ENCODE data around the gene KAZN.

Gene KAZN

DNA sequence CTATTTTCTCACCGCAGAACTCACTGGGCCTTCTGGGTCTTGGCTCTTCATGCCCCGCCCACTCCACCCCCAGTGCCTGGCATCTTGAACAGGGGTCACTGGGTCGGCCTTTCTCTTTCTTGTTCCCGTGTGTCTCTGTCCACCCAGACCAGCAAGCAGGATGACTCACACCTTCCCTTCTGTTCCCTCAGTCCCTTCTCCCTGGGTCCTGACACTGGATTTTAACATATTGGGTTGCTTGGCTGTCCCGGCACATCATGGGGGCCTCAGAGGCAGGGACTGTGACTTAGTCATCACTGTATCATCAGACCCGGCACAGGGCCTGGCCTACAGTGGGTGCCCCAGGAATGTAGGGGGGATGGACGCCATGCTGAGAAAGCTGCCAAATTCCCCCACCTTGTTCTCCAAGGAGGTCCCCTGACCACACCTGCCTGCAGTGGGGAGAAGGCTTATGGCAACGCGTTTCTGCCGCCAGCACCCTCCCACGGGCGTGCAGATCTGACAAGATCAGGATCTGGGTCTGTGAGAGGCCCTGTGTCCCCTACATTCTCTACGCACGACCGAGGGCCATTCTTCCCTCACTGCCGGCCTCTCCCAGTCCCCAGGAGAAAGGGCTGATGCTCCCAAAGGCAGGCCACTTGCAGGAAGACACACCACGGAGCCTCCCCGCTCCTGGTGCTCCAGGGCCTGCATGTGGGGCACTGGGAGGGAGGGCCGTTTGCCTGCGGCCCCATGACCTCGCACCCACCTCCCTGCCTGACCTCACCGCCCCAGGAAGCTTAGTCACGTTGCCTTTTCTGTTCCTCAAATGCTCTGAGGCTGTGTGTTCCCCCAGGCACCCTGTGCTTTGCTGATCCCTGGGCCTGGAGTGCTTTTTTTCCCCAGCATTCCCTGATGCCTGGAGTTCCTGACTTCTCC lies 397.9 kb downstream of the KAZN start:
- DNase-seq, result no peak

DNA sequence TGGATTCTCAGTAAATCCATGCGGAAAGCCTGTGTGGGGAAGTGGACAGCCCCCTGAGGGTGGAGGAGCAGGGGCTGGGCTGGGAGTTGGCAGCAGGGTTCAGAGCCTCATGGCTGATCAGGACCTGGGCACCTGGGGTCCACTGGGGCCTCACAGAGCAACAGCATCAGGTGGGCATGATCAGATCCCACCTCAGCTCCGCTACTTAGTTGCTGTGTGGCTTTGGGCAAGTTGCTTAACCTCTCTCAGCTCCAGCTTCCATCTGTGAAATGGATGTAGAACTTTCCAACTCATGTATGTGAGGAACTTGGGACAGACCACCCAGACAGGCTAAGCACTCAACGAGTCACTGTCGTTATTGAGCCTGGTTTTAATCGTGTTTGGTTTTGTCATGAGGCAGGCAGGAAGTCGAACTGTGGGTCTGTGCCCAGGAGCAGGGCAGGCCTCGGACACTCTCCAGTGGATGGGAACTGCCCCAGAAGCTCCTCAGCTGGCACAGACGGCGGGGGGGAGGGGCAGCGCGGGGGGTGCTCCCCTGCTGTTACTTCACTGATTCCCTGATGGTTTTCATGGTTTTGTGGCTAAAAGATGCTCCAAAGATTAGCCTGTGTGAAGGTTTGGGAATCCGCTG lies 399.3 kb downstream of the KAZN start:
- no peak for DNase-seq

DNA sequence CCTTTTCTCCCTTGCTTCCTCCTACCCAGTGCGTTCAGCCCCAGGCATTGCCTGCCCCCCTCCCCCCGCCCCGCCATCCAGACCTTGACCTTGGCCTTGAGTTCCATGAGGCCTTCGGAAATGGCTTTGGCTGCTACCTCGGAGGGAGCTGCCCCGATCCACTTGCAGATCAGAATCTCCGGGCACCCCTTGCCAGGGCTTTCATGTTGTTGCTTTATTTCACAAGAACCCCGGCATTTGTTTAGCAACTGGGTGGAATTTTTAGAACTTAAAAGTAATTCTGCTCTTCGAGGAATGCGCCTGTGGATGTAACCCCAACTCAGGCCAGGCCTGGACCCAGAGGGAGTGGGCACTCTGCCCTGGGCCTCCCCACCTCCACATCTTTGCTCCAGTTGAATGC lies 401.0 kb downstream of the KAZN start:
- DNase-seq, result no peak

DNA sequence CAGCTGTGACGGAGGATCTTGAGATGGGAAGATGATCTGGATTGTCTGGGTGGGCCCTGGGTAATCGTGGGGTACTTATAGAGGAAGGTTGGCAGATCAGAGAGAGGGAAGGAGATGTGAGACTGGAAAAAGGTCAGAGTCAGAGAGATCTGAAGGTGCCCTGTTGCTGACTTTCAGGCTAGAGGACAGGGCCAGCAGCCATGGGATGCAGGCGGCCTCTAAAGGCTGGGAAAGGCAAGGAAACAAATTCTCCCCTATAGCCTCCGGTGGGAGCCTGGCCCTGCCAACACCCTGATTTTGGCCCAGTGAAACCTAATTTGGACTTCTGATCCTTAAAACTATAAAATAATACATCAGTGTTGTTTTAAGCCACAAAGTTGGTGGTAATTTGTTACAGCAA lies 401.5 kb downstream of the KAZN start:
- no peak for DNase-seq

DNA sequence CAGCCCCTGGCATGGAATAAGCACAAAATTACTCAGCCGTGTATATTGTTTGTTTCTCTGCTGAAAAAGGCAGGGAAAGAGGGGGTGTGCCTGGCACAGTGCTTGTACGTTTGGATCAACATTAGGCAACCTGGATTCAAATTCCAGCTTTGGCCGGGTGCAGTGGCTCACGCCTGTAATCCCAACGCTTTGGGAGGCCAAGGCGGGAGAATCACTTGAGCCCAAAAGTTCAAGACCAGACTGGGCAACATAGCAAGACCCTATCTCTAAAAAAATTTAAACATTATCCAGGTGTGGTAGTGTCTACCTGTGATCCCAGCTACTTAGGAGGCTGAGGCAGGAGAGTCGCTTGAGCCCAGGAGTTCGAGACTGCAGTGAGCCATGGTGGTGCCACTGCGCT lies 402.2 kb downstream of the KAZN start:
- no peak for DNase-seq

DNA sequence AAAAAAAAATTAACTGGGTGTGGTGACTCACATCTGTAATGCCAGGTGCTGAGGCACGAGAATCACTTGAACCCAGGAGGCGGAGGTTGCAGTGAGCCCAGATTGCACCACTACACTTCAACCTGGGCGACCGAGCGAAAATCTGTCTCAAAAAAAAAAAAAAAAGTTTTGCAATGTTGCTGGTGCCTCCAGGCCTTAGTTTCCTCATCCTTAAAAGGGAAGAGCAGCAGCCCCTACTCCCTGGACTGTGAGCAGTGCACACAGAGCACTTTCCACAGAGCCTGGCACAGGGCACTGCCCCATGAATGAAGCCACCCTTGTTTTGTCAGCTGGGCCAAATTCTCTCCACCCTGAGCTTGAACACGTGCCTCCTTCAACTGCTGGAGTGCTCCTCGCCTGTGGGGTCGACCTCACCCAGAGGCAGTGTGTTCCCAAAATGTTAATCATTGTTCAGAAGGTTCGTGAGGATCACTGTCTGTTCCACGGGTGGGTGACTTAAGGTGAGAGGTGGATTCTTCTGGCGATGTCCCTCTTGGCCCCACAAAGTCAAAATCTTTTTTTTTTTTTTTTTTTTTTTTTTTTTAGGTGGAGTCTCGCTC lies 402.9 kb downstream of the KAZN start:
- no peak for DNase-seq

DNA sequence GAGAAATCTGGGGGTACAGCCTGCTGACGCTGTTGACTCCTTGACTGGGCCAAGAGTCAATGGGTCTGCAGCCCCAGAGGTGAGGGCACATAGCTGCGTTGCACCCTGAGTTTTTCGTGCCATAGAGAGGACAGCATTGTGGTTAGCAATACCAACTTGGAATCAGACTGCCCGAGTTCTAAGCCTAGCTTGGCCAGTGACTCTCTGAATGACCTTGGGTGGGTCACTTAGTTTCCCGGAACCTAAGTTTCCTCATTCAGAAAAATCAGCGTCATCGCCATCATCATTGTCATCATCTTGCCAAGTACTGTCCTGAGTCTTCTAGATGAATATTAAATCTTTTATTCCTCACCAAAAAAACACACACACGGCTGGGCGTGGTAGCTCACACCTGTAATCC lies 403.8 kb downstream of the KAZN start:
- DNase-seq, result no peak

DNA sequence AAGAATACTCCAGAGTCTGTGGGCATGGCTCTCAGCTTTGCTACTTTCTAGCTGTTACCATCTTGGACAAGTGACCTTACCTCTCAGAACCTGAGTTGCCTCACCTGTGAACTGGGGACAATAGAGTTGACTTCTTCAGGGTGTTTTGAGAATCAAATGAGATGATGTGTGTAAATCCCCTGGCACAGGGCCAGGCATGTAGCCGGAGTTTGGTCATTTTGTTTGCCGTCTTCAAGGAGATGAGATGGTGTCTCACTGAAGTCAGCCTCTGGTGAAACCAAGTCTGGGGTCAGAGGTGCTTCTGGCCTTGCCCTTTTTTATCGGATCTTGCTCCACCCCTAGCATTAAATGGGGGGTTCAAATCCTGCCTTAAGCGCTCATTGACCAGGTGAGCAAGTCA lies 405.9 kb downstream of the KAZN start:
- DNase-seq, result no peak

DNA sequence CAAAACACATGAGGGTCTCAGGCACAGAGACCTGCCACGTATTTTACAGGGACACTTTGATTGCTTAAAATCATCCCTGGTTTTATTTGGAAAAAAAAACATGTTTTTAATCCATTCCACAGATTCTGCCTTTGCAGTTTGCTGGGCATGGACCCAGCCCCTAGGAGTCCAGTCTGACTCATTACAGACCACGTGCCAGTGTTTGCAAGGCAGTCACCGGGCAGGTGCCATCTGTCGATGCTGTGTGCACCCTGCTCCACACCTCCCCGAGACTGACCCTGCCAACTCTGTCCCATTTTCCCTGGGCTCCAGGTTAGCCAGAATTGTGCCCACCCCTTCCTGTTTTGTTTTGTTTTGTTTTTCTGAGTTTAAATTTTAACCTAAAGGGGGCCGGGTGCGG lies 406.6 kb downstream of the KAZN start:
- no peak for DNase-seq

DNA sequence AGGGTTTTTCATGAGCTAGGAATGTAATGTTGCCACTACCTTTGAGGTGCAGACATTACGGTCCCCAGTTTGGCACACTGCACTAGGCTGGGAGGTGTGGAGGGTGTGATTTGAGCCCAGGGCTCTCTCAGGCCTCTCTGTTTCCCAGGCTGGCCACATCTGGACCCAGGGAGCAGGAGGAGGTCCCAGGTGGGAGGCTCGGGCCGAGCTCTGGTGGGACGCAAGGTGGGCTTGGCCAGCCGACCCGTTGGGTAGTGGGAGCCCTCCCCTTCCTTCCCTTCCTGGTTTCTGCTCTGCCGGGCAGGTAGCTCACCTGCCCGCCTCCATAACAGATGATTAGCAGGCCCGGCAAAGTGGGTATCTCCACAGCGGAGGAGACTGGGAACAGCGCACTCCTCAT lies 408.9 kb downstream of the KAZN start:
- no peak for DNase-seq

DNA sequence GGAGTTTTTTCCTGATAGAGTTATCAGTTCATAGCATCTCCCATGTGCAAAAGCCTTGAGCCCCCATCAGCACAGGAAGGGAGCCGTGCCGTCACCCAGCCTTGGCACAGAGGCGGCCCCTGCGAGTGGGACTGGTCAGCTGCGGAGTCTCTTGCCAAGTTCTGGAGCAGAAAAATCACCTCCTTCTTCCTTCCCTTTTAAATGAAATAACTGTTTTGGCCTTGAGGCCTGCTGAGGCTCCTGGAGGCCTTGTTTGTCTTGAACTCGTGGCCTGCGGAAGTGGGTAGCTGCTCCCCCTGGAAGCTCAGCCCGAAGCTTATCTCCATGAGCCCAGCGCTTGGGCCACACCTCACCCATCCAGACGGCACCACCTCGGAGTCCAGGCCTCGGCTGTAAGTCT lies 409.4 kb downstream of the KAZN start:
- DNase-seq, result no peak

DNA sequence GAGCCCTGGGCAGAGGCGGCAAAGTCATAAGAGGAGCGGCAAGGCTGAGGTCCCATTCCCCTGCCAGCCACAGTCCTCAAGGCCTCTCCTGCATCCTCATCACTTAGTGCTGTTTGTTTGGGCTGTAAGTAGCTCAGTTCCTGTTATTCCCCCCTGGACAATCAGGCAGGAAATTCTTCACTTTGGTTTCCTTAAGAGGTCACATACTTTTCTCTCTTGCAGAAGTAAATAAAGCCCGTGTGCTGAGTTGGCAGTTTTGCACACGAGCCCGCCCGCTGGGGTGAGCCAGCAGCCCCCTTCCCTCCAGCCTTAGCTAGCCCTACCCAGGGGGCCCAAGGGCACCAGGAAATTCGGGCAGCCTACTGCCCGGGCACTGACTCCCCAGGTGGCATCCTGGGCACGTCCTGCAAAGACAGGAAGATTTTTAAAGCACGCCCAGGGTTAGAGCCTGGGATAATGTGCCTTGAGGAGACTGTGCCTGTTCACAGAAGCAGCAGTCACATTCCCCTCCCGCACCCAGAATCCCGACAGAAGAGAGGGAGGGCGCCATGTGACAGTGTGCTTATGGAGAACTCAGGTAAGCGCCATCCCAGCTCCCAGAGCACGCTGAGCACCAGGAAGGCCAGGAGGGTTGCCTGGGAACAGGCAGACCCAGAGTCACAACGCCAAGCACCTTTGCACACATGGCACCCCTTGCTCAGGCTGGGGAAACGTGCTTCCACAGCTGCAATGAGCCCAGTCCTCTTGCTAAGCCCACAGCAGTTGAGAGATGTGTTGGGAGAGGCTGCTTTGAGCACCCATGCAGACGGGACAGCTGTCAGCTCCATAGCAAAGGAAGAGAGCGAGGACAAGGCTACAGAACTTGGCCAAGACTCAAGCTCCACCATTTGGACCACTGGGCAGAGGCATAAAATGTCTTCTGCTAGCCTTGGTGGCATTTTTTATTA lies 410.6 kb downstream of the KAZN start:
- DNase-seq, result no peak

DNA sequence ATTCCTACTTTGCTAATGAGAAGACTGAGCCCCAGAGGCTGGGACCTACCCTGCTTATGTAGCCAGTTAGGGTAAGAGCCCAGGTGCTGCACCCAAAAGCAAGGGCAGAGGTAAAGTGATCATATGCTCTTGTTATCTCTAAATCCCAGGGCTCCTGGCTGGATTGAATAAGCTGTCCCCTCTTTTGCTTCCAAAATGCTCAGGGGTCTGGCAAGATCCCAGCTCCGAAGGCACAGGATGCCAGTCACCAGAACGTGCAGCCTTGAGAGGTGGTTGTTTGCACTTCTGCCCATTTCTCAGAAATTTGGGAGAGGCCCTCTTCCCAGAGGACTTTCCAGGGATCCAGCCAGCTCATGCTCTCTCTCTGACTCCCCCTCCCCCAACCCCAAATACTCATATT lies 412.7 kb downstream of the KAZN start:
- no peak for DNase-seq

DNA sequence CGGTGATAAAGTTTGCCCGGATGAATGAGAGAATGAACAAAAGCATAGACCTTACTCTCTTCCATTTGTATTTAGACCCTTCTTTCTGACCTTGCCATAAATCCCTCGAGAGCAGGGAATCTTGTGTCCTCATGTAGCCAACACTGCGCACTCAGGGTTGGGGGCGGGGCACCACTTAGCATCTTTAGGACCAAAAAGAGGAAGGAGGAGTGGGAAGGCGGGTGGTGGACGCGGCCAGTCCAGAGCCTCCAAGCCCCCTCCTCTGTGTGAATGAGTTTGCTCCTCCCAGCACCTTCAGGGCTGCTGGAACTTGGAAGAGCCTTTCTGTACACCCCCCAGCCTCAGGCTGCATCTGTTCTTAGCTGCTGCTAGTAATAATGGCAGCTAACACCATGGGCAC lies 413.2 kb downstream of the KAZN start:
- no peak for DNase-seq

DNA sequence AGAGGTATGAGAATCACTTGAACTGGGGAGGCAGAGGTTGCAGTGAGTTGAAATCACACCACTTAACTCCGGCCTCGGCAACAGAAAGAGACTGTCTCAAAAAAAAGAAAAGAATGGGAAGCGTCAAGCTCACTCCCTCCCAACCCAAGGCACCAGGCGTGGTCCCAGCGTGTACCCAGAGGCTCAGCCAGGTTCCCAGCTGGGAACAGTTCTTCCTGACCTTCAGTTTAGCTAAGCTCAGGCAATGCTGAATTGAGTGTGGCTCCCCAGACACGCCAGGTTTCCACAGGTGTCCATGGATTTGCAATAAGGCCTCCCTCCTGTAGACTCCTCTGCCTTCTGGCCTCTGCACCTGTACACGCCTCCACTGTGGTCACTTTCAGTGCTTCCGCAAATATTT lies 414.3 kb downstream of the KAZN start:
- no peak for DNase-seq

DNA sequence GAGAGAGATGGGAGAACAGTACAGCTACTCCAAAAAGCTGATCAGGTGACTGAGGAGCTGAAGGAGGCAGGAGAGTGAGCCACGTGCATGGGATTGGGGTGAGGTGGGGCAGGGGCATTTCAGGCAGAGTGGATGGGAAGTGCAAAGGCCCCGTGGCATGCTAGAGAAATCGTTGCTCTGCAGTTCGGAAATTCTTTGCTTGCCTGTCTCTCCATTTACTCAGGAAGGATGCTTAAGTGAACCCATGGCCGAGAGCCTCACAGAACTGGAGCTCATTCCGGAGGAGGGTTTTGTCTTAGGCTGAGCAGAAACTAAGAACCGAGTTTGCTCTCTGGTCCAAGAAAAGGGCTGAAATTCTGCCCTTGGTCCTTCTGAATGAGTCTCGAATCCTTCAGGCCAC lies 415.3 kb downstream of the KAZN start:
- DNase-seq, result no peak

DNA sequence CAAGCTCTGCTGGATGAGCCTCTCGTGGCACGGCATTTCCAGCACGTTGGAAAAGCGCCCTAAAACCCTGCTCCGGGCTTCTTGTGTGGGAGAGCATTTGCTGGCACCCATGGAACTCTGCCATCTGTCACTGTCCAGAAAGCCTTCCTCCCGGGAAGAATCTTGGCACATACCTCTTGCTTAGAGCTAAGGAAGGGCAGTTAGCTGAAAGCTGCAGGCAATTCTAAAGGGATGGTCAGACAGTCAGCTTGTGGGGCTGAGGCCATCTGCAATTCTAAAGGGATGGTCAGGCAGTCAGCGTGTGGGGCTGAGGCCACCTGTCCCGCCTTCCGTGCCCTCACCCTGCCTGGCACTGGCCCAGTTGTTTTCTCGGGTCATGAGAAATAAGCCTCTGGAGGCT lies 416.0 kb downstream of the KAZN start:
- no peak for DNase-seq

DNA sequence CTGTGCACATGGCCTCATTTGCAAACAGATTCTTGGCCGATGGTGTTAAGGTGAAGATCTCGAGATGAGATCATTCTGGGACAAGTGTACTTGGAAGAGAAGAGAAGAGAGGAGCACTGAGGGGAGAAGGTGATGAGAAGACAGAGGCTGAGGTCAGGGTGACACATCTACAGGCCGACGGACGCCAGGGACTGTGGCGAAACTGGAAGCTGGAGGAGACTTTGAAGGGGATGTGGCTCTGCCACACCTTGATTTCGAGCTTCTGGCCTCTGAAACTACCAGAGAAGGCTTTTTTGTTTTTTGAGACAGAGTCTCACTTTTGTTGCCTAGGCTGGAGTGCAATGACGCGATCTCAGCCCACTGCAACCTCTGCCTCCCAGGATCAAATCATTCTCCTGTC lies 417.5 kb downstream of the KAZN start:
- no peak for DNase-seq

DNA sequence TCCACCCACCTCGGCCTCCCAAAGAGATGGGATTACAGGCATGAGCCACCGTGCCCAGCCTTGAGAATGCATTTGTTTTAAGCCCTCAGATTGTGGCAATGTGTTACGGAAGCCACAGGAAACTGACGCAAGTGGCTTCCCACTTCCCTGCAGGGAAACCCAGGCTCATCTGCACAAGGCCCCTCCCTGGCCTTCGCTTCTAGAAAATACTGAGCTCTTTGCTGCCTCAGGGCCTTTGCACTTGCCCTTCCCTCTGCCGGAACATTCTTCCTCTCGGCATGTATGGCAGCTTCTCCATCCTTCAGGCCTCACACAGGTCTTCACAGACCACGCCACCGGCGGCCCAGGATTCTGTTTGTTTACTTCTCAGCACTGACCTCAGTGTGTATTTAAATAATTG lies 418.0 kb downstream of the KAZN start:
- DNase-seq, result no peak

DNA sequence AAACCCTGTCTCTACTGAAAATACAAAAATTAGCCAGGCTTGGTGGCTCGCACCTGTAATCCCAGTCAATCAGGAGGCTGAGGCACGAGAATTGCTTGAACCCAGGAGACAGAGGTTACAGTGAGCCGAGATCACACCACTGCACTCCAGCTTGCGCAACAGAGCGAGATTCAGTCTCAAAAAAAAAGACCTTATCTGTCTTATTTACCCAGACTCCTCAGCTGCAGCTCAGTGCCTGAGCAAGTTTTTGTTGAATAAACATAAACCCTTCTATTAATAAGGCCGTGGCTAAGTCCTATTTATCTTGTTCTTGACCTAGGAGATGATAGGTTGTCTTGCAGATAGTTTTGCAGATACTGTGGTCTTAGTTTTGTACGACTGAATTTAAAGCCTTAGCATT lies 418.6 kb downstream of the KAZN start:
- DNase-seq, result no peak

DNA sequence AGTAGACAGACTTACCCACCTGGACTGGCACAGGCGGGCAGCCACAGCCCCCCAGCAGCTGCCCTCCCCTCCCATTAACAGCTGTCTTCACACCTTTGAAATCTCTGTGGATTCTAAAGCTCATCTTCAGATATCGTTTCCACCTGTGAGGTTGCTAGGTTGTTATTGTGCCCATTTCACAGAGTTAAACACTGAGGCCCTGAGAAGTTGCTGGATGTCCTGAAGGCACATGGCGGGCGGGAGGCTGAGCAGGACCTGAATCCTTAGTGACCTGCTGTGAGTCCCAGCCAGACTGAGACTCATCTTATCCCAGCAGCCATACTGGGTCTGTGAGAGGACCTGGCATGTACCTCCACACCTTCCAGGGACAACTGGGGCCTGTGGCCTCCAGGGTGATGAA lies 420.3 kb downstream of the KAZN start:
- no peak for DNase-seq

DNA sequence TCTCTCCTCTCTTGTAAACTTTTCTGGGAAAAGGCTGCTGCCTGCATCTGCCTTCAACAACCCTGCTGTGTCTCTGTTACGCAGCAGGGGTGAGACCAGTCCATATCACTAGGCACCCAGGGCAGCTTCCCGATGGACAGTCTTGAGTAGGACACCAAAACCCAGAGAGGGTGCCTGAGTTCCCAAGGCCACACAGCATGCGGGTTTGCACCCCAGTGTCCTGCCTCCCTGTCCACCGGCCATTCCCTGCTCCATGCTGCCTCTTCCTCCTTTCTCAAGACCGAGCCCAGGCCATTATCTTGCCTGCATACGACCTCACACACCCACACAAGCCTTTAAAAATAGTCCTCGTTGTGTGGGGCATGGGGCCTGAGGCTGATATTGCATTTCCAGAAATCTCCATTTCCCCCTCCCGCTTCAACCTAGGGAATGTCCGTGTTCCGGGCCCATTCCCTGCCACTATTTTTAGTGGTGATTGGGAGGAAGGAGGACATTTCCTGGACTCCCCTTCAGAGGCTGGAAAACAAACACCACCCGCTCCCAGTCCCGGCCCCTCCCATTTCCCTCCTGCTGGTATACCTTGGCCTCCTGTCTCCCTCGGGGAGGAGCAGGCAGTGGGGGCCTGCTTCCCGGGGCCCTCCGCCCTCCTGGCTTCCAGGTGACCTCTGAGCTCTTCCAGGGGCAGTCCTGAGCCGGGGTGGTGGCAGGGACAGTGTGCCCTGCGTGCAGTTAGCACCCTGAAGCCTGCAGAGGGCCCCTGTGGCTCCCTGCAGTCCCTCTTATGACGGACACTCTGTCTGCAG lies 422.7 kb downstream of the KAZN start:
- DNase-seq, result no peak

All from NCI-H526 treated with DMSO at 0.1 percent for 48 hours (cell line).